Gastrocnemius medialis (tissue), 4 donors: Measurements from ENCODE around the gene GJB5. TPM values are rescaled to one million over a fixed set of nuclear protein-coding genes. Genes with fewer than 3 reads are reported as not detected.
"Not testable (repeated sequence)": the region's sequence is repeated elsewhere in the genome, so short reads cannot be mapped to it uniquely, and the experiment has no call there.

Source experiments
- ATAC-seq, 2 donors: fragments of 150-250 bp; one replicate each; pipeline ENCODE4 v1.9.1; 2016
- DNase-seq, 2 donors: peaks; one replicate each; pipeline ENCODE4 v3.0.0-alpha.2; 2019
- H3K27ac ChIP-seq, 4 donors: fragments of 200-600 bp; sonication (generic); 1 replicate in 1 of 4; 2 replicates in 3 of 4; pipeline ENCODE4 v1.5.1; 2016 to 2018; ENCODE audit warnings: mild to moderate bottlenecking in 2 of 4, moderate library complexity in 1 of 4
- H3K27me3 ChIP-seq, 3 donors: fragments of 200-600 bp; sonication (generic) in 2 of 3; 1 replicate in 1 of 3; 2 replicates in 2 of 3; pipeline versions ENCODE4 v1.5.1 to v1.6.0; 2016 to 2019; ENCODE audit warnings: mild to moderate bottlenecking in 1 of 3, moderate library complexity in 1 of 3
- H3K36me3 ChIP-seq, 2 donors: fragments of 200-600 bp; sonication (generic) in 1 of 2; one replicate each; pipeline ENCODE4 v1.5.1; 2017 to 2018
- H3K4me1 ChIP-seq, 2 donors: fragments of 200-600 bp; sonication (generic) in 1 of 2; one replicate each; pipeline ENCODE4 v1.5.1; 2016 to 2017; ENCODE audit warnings: mild to moderate bottlenecking in 2 of 2
- H3K4me3 ChIP-seq, 4 donors: fragments of 200-600 bp; sonication (generic) in 3 of 4; 1 replicate in 1 of 4; 2 replicates in 3 of 4; pipeline ENCODE4 v1.5.1; 2016 to 2019; ENCODE audit warnings: mild to moderate bottlenecking in 2 of 4
- H3K9me3 ChIP-seq, 3 donors: fragments of 200-600 bp; sonication (generic) in 2 of 3; 1 replicate in 1 of 3; 2 replicates in 2 of 3; pipeline ENCODE4 v1.5.1; 2016 to 2019
- CTCF ChIP-seq, 5 experiments: fragments of 450-650 bp in 3 of 5; fragments of 200-600 bp in 2 of 5; sonication (generic) in 2 of 5; IDR thresholded peaks in 4 of 5; conservative IDR thresholded peaks in 1 of 5; 1 replicate in 4 of 5; 2 replicates in 1 of 5; pipeline ENCODE4 v1.5.1; 2016 to 2019; ENCODE audit warnings: antibody characterized with exemption in 5 of 5, mild to moderate bottlenecking in 3 of 5, moderate library complexity in 3 of 5
- POLR2A ChIP-seq, 2 donors: fragments of 450-650 bp; IDR thresholded peaks; one replicate each; pipeline ENCODE4 v1.6.1; 2017; ENCODE audit warnings: antibody characterized with exemption in 2 of 2, mild to moderate bottlenecking in 2 of 2, moderate library complexity in 2 of 2
- in situ Hi-C, 4 donors: fragments of 200-750 bp; cut with MboI; loops; one replicate each; pipeline versions ENCODE4 v1.15.0 to v1.8.0; 2017; ENCODE audit warnings: low sequenced_read_pairs in 4 of 4
- intact Hi-C: fragments of 100-400 bp; cut with DNase I; formaldehyde crosslinking; loops from one replicate; pipeline ENCODE4 v1.15.1; 2023; ENCODE audit warnings: low total_unique reads
- total RNA-seq, 4 donors: library from RNA; depleted of rRNA; stranded (reverse); fragments of >200 nt; gene quantifications; one replicate each; pipeline versions ENCODE4 v1.1.0 to v1.2.3, GENCODE V29; 2016

The GJB5 gene
- total RNA-seq, 4 donors from 2014 or later, result not detected

GRCh38 chr1:34721241-34721640 is 33.6 kb upstream of the GJB5 start:
- Histone ChIP-seq H3K27ac (no peak overlapping the region), H3K4me1 (no peaks in the 10 kb centered on the region), H3K27me3 (peaks cover 0 to 3% (median 0%) of the 10 kb centered on the region in 3 donors), H3K36me3 (no peaks in the 10 kb centered on the region), H3K9me3 (no peaks in the 10 kb centered on the region), H3K4me3 (no peak overlapping the region)
- in situ Hi-C loops (no loop called here), intact Hi-C loops (no loop called here)
- DNase-seq (no peak), ATAC-seq (no peak)
- TF ChIP-seq CTCF (IDR thresholded peaks at IDR 0.05 in 4 of 5, conservative IDR thresholded peaks at IDR 0.05 in 1 of 5) (no peak), POLR2A (IDR thresholded peaks at IDR 0.05) (no peak)

- DNase-seq (no peak), ATAC-seq (no peak)
- Histone ChIP-seq H3K4me1 (no peaks in the 10 kb centered on the region), H3K4me3 (no peak overlapping the region), H3K36me3 (no peaks in the 10 kb centered on the region), H3K27ac (no peak overlapping the region), H3K9me3 (no peaks in the 10 kb centered on the region), H3K27me3 (peaks cover 0 to 3% (median 0%) of the 10 kb centered on the region in 3 donors)
- in situ Hi-C loops, result no loop called here
- intact Hi-C loops, result no loop called here
- TF ChIP-seq CTCF (IDR thresholded peaks at IDR 0.05 in 4 of 5, conservative IDR thresholded peaks at IDR 0.05 in 1 of 5) (no peak), POLR2A (IDR thresholded peaks at IDR 0.05) (no peak)
These were observed 33.0 kb upstream of the GJB5 start for GRCh38 chr1:34721646-34722355.

- intact Hi-C loops, result no loop called here
- peaks cover 0 to 4% (median 3%) of the 10 kb centered on the region in 3 donors for H3K27me3 ChIP-seq
- in situ Hi-C loops, result loop anchor here in 1 of 4 donors (25.0 kb wide), 1 partner anchor 1090 kb away; no protein-coding TSS in a partner anchor
These were observed 28.0 kb upstream of the GJB5 start for GRCh38 chr1:34726861-34727260.

GRCh38 chr1:34730485-34730884 is 24.4 kb upstream of the GJB5 start:
- intact Hi-C loops, result no loop called here
- no peak for ATAC-seq
- in situ Hi-C loops, result loop anchor here in 1 of 4 donors (25.0 kb wide), 1 partner anchor 1093 kb away; no protein-coding TSS in a partner anchor
- Histone ChIP-seq H3K4me3 (no peak overlapping the region), H3K27me3 (peaks cover 0 to 4% (median 0%) of the 10 kb centered on the region in 3 donors), H3K4me1 (no peaks in the 10 kb centered on the region), H3K27ac (no peak overlapping the region), H3K36me3 (no peaks in the 10 kb centered on the region), H3K9me3 (no peaks in the 10 kb centered on the region)
- TF ChIP-seq POLR2A (IDR thresholded peaks at IDR 0.05), result no peak
- TF ChIP-seq CTCF (IDR thresholded peaks at IDR 0.05 in 4 of 5, conservative IDR thresholded peaks at IDR 0.05 in 1 of 5), result no peak
- no peak for DNase-seq

More at GRCh38 chr1:34726861-34727260, 28.0 kb upstream of the GJB5 start:
- ATAC-seq (no peak), DNase-seq (no peak)
- Histone ChIP-seq H3K4me1 (no peaks in the 10 kb centered on the region), H3K27ac (no peak overlapping the region), H3K36me3 (no peaks in the 10 kb centered on the region), H3K9me3 (no peaks in the 10 kb centered on the region), H3K4me3 (no peak overlapping the region)
- TF ChIP-seq CTCF (IDR thresholded peaks at IDR 0.05 in 4 of 5, conservative IDR thresholded peaks at IDR 0.05 in 1 of 5) (no peak), POLR2A (IDR thresholded peaks at IDR 0.05) (no peak)

- H3K36me3 ChIP-seq, ATAC-seq, H3K27me3 ChIP-seq, H3K4me3 ChIP-seq, DNase-seq, H3K9me3 ChIP-seq, H3K27ac ChIP-seq, H3K4me1 ChIP-seq, intact Hi-C loops: not testable (repeated sequence)
- in situ Hi-C loops, result loop anchor here in 1 of 4 donors (25.0 kb wide), 1 partner anchor 1096 kb away; no protein-coding TSS in a partner anchor
These were observed 22.0 kb upstream of the GJB5 start for GRCh38 chr1:34732831-34733230.
